Measurements from ENCODE around the gene ATP6AP1. TPM values are rescaled to one million over a fixed set of nuclear protein-coding genes. Genes with fewer than 3 reads are reported as not detected.

ATP6AP1 gene
- total and polyA plus RNA-seq, 10 of the 15 experiments (the other 5 are each of a cell fraction or from before 2014, with no cell fraction given) = 4.5 to 56.4 (median 32.0) TPM

- no peak overlapping the region for H3K4me3 ChIP-seq
- DNase-seq (ENCODE audit: low read depth, low spot score) = no peak
- no peaks in the 10 kb centered on the region; the same call in 2 of the 3 replicates for H3K9me3 ChIP-seq (replicated peaks; ENCODE audit: control insufficient read depth, insufficient read depth, low read length)
- intact Hi-C loops (cut with micrococcal nuclease; ENCODE audit: unreplicated experiment) (no loop called here), in situ Hi-C loops (cut with MboI) (no loop called here)
- BruUV-seq (replicated peaks) = no TSS peak
- H3K36me3 ChIP-seq (ENCODE audit: control insufficient read depth in 2 of 2, insufficient read depth in 2 of 2, low read length in 1 of 2) = peaks cover 0 to 2% of the 10 kb centered on the region in 2 experiments; a peak in 2 of 4 replicates
- POLR2A ChIA-PET = no interaction called here
- CTCF ChIA-PET = interaction anchor here (1.2 kb wide), 1 partner anchor 63 kb away, joined by 3 read pairs; no protein-coding TSS in a partner anchor
- H3K4me2 ChIP-seq (ENCODE audit: control insufficient read depth, insufficient read depth) = no peak overlapping the region
- H4K20me1 ChIP-seq (ENCODE audit: control insufficient read depth, insufficient read depth) = no peaks in the 10 kb centered on the region
- RAD21 ChIA-PET (ENCODE audit: unreplicated experiment) = no interaction called here
- 80% methylated on average over 28 of the region's 36 CpGs for WGBS (ENCODE audit: insufficient coverage, insufficient replicate concordance, low lambda C conversion rate, missing lambda C conversion rate)
- H3K4me1 ChIP-seq (ENCODE audit: control insufficient read depth, insufficient read depth, low read length) = no peaks in the 10 kb centered on the region
- no peak overlapping the region for H3K27ac ChIP-seq (ENCODE audit: control insufficient read depth, insufficient read depth)
- FAIRE-seq = no peak
- TF ChIP-seq NKRF (conservative IDR thresholded peaks at IDR 0.05) = no peak
- no peak for TF ChIP-seq TBL1XR1 (IDR thresholded peaks at IDR 0.05; ENCODE audit: low read depth, low read length)
- TF ChIP-seq ZBTB40 (IDR thresholded peaks at IDR 0.05; ENCODE audit: borderline replicate concordance) = no peak
- no peak for TF ChIP-seq BCLAF1 (IDR thresholded peaks at IDR 0.05)
- no peak for TF ChIP-seq POLR2AphosphoS2 (IDR thresholded peaks at IDR 0.05; ENCODE audit: low read depth, low read length)
- SMC1A ChIA-PET (ENCODE audit: uncharacterized antibody, unreplicated experiment) = interaction anchor here (0.6 kb wide), 2 partner anchors 75 to 1543 kb away, joined by 3 to 4 read pairs; no protein-coding TSS in a partner anchor
- H2AFZ ChIP-seq (ENCODE audit: control insufficient read depth, low read depth, low read length) = no peak overlapping the region
- H3K9ac ChIP-seq (ENCODE audit: control insufficient read depth, insufficient read depth, low read length) = no peak overlapping the region
- H3K27me3 ChIP-seq (replicated peaks in 1 of 2; ENCODE audit: control insufficient read depth in 2 of 2, insufficient read depth in 2 of 2, low read length in 1 of 2) = no peaks in the 10 kb centered on the region
- H3K79me2 ChIP-seq (ENCODE audit: control insufficient read depth, insufficient read depth, low read length) = peaks cover 4% of the 10 kb centered on the region
- no peak for ATAC-seq
Measured at GRCh38 chrX:154463611-154464220, 35.2 kb downstream of the ATP6AP1 start.

Measured in GM12878 (cell line).